H1 (cell line): Measurements from ENCODE around the gene SNX7.

Experiments used
- BRCA1 ChIP-seq: IDR thresholded peaks from 2 replicates; pipeline ENCODE4 v1.6.1; 2012; ENCODE audit warnings: low read depth, low read length, improper control_type of control experiment
- CHD1 ChIP-seq: IDR thresholded peaks from 2 replicates; pipeline ENCODE4 v1.6.1; 2012; ENCODE audit warnings: low read depth, low read length, improper control_type of control experiment
- CHD2 ChIP-seq: IDR thresholded peaks from 2 replicates; pipeline ENCODE4 v1.6.1; 2012; ENCODE audit warnings: low read length, improper control_type of control experiment
- CREB1 ChIP-seq: IDR thresholded peaks from 2 replicates; pipeline ENCODE4 v1.6.1; 2012; ENCODE audit warnings: inconsistent platforms
- EZH2 ChIP-seq: fragments of 200-600 bp; sonication (generic); IDR thresholded peaks from 2 replicates; pipeline ENCODE4 v1.7.1; 2012; ENCODE audit warnings: low read depth, mild to moderate bottlenecking, moderate library complexity, low read length, inconsistent platforms; ENCODE audit not compliant: severe bottlenecking
- NRF1 ChIP-seq: IDR thresholded peaks from 2 replicates; pipeline ENCODE4 v1.6.1; 2011; ENCODE audit warnings: mild to moderate bottlenecking, low read depth, low read length, improper control_type of control experiment
- POLR2AphosphoS5 ChIP-seq: IDR thresholded peaks from 2 replicates; pipeline ENCODE4 v1.6.1; 2011; ENCODE audit warnings: low read depth, low read length
- RAD21 ChIP-seq, 2 experiments: IDR thresholded peaks in 1 of 2; conservative IDR thresholded peaks in 1 of 2; 2 replicates each; pipeline ENCODE4 v1.6.1; 2011; ENCODE audit warnings: low read depth in 2 of 2, low read length in 2 of 2, improper control_type of control experiment in 1 of 2, inconsistent platforms in 1 of 2, mild to moderate bottlenecking in 1 of 2, moderate library complexity in 1 of 2
- RBBP5 ChIP-seq: IDR thresholded peaks from 2 replicates; pipeline ENCODE4 v1.7.1; 2012; ENCODE audit warnings: low read depth, mild to moderate bottlenecking, inconsistent platforms, low read length, moderate library complexity, borderline replicate concordance
- RNF2 ChIP-seq: fragments of 200-900, 300-1000 bp; sonication (generic); IDR thresholded peaks from 2 replicates; pipeline ENCODE4 v1.7.1; 2016; ENCODE audit warnings: borderline replicate concordance, low read depth, mild to moderate bottlenecking, antibody characterized with exemption, low read length; ENCODE audit not compliant: poor library complexity, severe bottlenecking; ENCODE audit errors: missing control alignments
- SRF ChIP-seq: IDR thresholded peaks from 2 replicates; pipeline ENCODE4 v1.6.1; 2011; ENCODE audit warnings: mild to moderate bottlenecking, low read depth, low read length, moderate library complexity
- SUZ12 ChIP-seq: fragments of 200-600 bp; sonication (generic); IDR thresholded peaks from 2 replicates; pipeline ENCODE4 v1.6.1; 2012; ENCODE audit warnings: mild to moderate bottlenecking, inconsistent platforms, low read length, moderate library complexity, mixed read lengths
- YY1 ChIP-seq: IDR thresholded peaks from 2 replicates; pipeline ENCODE4 v1.6.1; 2011; ENCODE audit warnings: low read depth, mild to moderate bottlenecking, low read length
- TF ChIP-seq, protein P1 (sequence below), 3 experiments: IDR thresholded peaks; 1 replicate in 2 of 3; 2 replicates in 1 of 3; pipeline versions ENCODE4 v1.5.1 to v1.6.1; 2011; ENCODE audit warnings: low read length in 3 of 3, mild to moderate bottlenecking in 3 of 3, inconsistent platforms in 2 of 3, low read depth in 1 of 3, moderate library complexity in 1 of 3; ENCODE audit not compliant: insufficient read depth in 1 of 3; ENCODE audit errors: control extremely low read depth in 1 of 3

DNA sequence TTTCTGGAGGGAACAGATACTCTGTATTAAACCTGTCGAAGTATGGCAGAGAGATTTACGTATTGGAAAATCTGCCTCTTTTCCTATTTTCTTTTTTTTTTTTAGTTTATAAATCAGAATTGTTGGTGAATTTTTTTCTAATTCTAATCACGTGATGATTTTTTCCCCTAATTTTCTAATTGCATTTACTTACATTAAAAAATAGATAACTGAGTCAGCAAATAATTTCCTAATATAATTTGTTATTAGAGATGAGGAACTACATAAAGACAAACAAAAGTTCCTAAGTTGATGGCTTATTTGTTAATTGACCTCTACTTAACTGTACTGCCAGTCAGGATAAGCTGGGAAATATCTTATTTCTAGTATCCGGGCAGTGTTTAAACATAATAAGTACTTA lies 34.6 kb downstream of the SNX7 start:
- TF ChIP-seq CHD1 (no peak), SRF (no peak), CHD2 (no peak), SUZ12 (no peak), BRCA1 (no peak), CREB1 (no peak), RNF2 (no peak), NRF1 (no peak), RAD21 (IDR thresholded peaks at IDR 0.05 in 1 of 2, conservative IDR thresholded peaks at IDR 0.05 in 1 of 2; ENCODE audit: low read depth in 2 of 2, low read length in 2 of 2) (no peak), POLR2AphosphoS5 (no peak), EZH2 (no peak), RBBP5 (no peak), YY1 (no peak)
- TF ChIP-seq, protein P1, sequence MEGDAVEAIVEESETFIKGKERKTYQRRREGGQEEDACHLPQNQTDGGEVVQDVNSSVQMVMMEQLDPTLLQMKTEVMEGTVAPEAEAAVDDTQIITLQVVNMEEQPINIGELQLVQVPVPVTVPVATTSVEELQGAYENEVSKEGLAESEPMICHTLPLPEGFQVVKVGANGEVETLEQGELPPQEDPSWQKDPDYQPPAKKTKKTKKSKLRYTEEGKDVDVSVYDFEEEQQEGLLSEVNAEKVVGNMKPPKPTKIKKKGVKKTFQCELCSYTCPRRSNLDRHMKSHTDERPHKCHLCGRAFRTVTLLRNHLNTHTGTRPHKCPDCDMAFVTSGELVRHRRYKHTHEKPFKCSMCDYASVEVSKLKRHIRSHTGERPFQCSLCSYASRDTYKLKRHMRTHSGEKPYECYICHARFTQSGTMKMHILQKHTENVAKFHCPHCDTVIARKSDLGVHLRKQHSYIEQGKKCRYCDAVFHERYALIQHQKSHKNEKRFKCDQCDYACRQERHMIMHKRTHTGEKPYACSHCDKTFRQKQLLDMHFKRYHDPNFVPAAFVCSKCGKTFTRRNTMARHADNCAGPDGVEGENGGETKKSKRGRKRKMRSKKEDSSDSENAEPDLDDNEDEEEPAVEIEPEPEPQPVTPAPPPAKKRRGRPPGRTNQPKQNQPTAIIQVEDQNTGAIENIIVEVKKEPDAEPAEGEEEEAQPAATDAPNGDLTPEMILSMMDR (IDR thresholded peaks at IDR 0.05; ENCODE audit: control extremely low read depth in 1 of 3, insufficient read depth in 1 of 3, low read depth in 1 of 3, low read length in 3 of 3): no peak
